GM10266 (cell line): ENCODE data around the gene TH.

Experiments
- DNase-seq: peaks from one replicate; pipeline ENCODE4 v3.0.0; 2012; ENCODE audit errors: extremely low spot score
- CTCF ChIP-seq: IDR thresholded peaks from 2 replicates; pipeline ENCODE4 v1.5.1; 2012; ENCODE audit warnings: mild to moderate bottlenecking, low read depth; ENCODE audit not compliant: control insufficient read depth, insufficient read depth; ENCODE audit errors: missing control alignments

The TH gene

GRCh38 chr11:2207773-2208621, 36.4 kb upstream of the TH start:
- DNase-seq, result no peak
- TF ChIP-seq CTCF, result no peak

- TF ChIP-seq CTCF, result no peak
Observed at GRCh38 chr11:2207212-2207611, 35.6 kb upstream of the TH start.

GRCh38 chr11:2205981-2206690, 34.5 kb upstream of the TH start:
- no peak for TF ChIP-seq CTCF
- DNase-seq, result no peak

More at GRCh38 chr11:2207212-2207611, 35.6 kb upstream of the TH start:
- no peak for DNase-seq

GRCh38 chr11:2205214-2205720, 33.7 kb upstream of the TH start:
- TF ChIP-seq CTCF, result no peak
- DNase-seq, result no peak

- TF ChIP-seq CTCF, result no peak
- DNase-seq, result no peak
Observed at GRCh38 chr11:2204361-2205213, 33.0 kb upstream of the TH start.

- DNase-seq, result no peak
Observed at GRCh38 chr11:2203440-2204259, 32.0 kb upstream of the TH start.

More at GRCh38 chr11:2203440-2204259, 32.0 kb upstream of the TH start:
- no peak for TF ChIP-seq CTCF
